ENCODE results near the gene TMC6.

DNA sequence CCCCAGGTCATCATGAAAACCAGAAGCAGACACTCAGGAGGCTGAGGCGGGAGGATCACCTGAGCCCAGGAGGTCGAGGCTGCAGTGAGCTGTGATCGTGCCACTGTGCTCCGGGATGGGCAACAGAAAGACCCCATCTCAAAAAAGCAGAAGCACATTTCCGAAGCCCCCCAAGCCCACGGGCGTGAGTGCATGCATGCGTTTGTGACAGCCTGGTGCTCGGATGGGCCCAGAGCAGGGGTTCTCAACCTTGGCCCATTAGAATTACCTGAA, 19.1 kb downstream of the TMC6 start:
- TF ChIP-seq, protein P1, sequence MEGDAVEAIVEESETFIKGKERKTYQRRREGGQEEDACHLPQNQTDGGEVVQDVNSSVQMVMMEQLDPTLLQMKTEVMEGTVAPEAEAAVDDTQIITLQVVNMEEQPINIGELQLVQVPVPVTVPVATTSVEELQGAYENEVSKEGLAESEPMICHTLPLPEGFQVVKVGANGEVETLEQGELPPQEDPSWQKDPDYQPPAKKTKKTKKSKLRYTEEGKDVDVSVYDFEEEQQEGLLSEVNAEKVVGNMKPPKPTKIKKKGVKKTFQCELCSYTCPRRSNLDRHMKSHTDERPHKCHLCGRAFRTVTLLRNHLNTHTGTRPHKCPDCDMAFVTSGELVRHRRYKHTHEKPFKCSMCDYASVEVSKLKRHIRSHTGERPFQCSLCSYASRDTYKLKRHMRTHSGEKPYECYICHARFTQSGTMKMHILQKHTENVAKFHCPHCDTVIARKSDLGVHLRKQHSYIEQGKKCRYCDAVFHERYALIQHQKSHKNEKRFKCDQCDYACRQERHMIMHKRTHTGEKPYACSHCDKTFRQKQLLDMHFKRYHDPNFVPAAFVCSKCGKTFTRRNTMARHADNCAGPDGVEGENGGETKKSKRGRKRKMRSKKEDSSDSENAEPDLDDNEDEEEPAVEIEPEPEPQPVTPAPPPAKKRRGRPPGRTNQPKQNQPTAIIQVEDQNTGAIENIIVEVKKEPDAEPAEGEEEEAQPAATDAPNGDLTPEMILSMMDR (conservative IDR thresholded peaks at IDR 0.05; ENCODE audit: low read length), result no peak
- no peak for TF ChIP-seq EZH2phosphoT487 (IDR thresholded peaks at IDR 0.05; ENCODE audit: borderline replicate concordance, low read depth, low read length)

All from OCI-LY7 (cell line).